ENCODE data around the gene PKNOX1. TPM values are rescaled to one million over a fixed set of nuclear protein-coding genes. Genes with fewer than 3 reads are reported as not detected.

The PKNOX1 gene
- total RNA-seq, 1 experiment from 2014 or later = 12.7 TPM

DNA sequence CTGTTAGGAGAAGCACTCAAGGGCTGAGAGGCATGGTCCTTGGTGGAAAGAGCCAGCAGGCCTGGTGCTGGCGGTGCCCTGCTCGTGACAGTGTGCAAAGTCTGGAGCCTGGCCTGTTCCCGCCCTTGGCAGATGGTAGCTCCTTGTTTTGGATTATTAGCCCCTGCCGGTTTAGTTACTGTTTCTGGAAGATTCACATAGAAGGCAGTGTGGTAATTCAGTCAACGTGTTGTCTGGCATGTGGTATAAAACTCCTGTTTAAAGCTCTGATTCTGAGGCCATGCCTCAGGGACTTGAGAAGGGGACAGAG is 6.8 kb downstream of the PKNOX1 start:
- H3K27ac ChIP-seq (ENCODE audit: low read depth, low read length) = no peak overlapping the region
- DNase-seq (ENCODE audit: low read depth, low spot score) = no peak
- no peak overlapping the region for H2AFZ ChIP-seq (ENCODE audit: low read depth, low read length, poor library complexity, severe bottlenecking)
- H3K4me1 ChIP-seq (ENCODE audit: control insufficient read depth in 1 of 2, insufficient read depth in 2 of 2, low read length in 2 of 2) = peaks cover 4 to 7% of the 10 kb centered on the region in 2 experiments; a peak in 3 of 4 replicates
- H3K27me3 ChIP-seq (ENCODE audit: insufficient read depth, low read length) = no peaks in the 10 kb centered on the region
- ATAC-seq = no peak
- no TSS peak for BruUV-seq (replicated peaks)
- H4K20me1 ChIP-seq (ENCODE audit: insufficient read depth) = no peaks in the 10 kb centered on the region
- TF ChIP-seq RAD21 (IDR thresholded peaks at IDR 0.05; ENCODE audit: low read depth) (no peak), ELF1 (IDR thresholded peaks at IDR 0.05; ENCODE audit: borderline replicate concordance, low read depth) (no peak), SRF (IDR thresholded peaks at IDR 0.05; ENCODE audit: low read depth) (no peak), CEBPB (IDR thresholded peaks at IDR 0.05; ENCODE audit: low read depth) (no peak), JUND (IDR thresholded peaks at IDR 0.05) (no peak)
- TF ChIP-seq, protein P1, sequence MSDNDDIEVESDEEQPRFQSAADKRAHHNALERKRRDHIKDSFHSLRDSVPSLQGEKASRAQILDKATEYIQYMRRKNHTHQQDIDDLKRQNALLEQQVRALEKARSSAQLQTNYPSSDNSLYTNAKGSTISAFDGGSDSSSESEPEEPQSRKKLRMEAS (IDR thresholded peaks at IDR 0.05) = no peak
- H3K9ac ChIP-seq (ENCODE audit: low read length) = no peak overlapping the region
- RAD21 ChIA-PET (ENCODE audit: low non-redundant PET in 1 of 2, low total read pairs in 2 of 2, uncharacterized antibody in 2 of 2, unreplicated experiment in 2 of 2) = no interaction called here
- H3K4me2 ChIP-seq (ENCODE audit: low read length) = no peak overlapping the region
- POLR2A ChIA-PET = no interaction called here
- no peak overlapping the region for H3K4me3 ChIP-seq (replicated peaks in 1 of 2; ENCODE audit: low read depth in 1 of 2, low read length in 2 of 2)
- intact Hi-C loops (cut with micrococcal nuclease) = no loop called here
- CTCF ChIA-PET = no interaction called here
- no peaks in the 10 kb centered on the region for H3K9me2 ChIP-seq (ENCODE audit: insufficient read depth)
- peaks cover 39% of the 10 kb centered on the region for H3K79me2 ChIP-seq (ENCODE audit: insufficient read depth, low read length)
- H3K9me3 ChIP-seq (ENCODE audit: control insufficient read depth in 1 of 2, insufficient read depth in 1 of 2, low read depth in 1 of 2, low read length in 2 of 2) = no peaks in the 10 kb centered on the region
- H3K36me3 ChIP-seq (ENCODE audit: control insufficient read depth in 1 of 2, insufficient read depth in 2 of 2, low read length in 2 of 2) = no peaks in the 10 kb centered on the region

DNA sequence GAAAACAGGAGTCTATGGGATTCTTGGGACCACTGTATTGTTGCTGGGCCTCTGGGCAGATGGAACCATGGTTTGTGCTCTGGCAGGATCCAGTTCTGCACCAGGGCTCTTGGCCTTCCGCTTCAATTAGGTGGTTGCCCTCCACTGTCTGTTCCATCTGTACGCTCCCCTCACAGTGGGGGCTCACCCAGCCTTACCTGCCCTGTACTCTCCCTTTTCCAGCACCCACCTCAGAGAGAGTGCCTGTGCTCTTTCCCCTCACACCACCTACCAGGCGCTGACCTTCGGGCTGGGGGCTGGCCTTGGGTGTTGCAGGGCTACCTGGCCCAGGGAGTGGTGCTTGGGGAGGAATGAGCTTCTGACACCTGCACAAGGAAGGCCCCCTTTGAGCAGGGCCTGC is 7.5 kb downstream of the PKNOX1 start:
- peaks cover 37% of the 10 kb centered on the region for H3K79me2 ChIP-seq (ENCODE audit: insufficient read depth, low read length)
- CTCF ChIA-PET = no interaction called here
- POLR2A ChIA-PET = no interaction called here

More for the DNA sequence above, 7.5 kb downstream of the PKNOX1 start:
- H3K27ac ChIP-seq (ENCODE audit: low read depth, low read length) = no peak overlapping the region
- no peaks in the 10 kb centered on the region for H3K9me2 ChIP-seq (ENCODE audit: insufficient read depth)
- no TSS peak for BruUV-seq (replicated peaks)
- no peak overlapping the region for H3K4me2 ChIP-seq (ENCODE audit: low read length)
- no peaks in the 10 kb centered on the region for H3K36me3 ChIP-seq (ENCODE audit: control insufficient read depth in 1 of 2, insufficient read depth in 2 of 2, low read length in 2 of 2)
- TF ChIP-seq RAD21 (IDR thresholded peaks at IDR 0.05; ENCODE audit: low read depth) (no peak), ZNF274 (IDR thresholded peaks at IDR 0.05; ENCODE audit: low read depth, low read length) (no peak), CBX3 (IDR thresholded peaks at IDR 0.05; ENCODE audit: low read depth) (no peak), EZH2phosphoT487 (IDR thresholded peaks at IDR 0.05; ENCODE audit: borderline replicate concordance) (no peak), CEBPB (IDR thresholded peaks at IDR 0.05; ENCODE audit: low read depth) (no peak), SRF (IDR thresholded peaks at IDR 0.05; ENCODE audit: low read depth) (no peak), TCF7L2 (IDR thresholded peaks at IDR 0.05; ENCODE audit: borderline replicate concordance, extremely low read depth, insufficient read depth, insufficient read length) (no peak), ELF1 (IDR thresholded peaks at IDR 0.05; ENCODE audit: borderline replicate concordance, low read depth) (no peak), POLR2A (IDR thresholded peaks at IDR 0.05; ENCODE audit: borderline replicate concordance, extremely low read depth, insufficient read depth, insufficient read length) (no peak), FOSL1 (IDR thresholded peaks at IDR 0.05; ENCODE audit: low read depth) (no peak)
- TF ChIP-seq, protein P2, sequence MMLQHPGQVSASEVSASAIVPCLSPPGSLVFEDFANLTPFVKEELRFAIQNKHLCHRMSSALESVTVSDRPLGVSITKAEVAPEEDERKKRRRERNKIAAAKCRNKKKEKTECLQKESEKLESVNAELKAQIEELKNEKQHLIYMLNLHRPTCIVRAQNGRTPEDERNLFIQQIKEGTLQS (IDR thresholded peaks at IDR 0.05) = no peak
- TF ChIP-seq, protein P1 (IDR thresholded peaks at IDR 0.05) = no peak
- H3K9me3 ChIP-seq (ENCODE audit: control insufficient read depth in 1 of 2, insufficient read depth in 1 of 2, low read depth in 1 of 2, low read length in 2 of 2) = no peaks in the 10 kb centered on the region
- H2AFZ ChIP-seq (ENCODE audit: low read depth, low read length, poor library complexity, severe bottlenecking) = no peak overlapping the region
- H3K27me3 ChIP-seq (ENCODE audit: insufficient read depth, low read length) = no peaks in the 10 kb centered on the region
- H3K4me3 ChIP-seq (replicated peaks in 1 of 2; ENCODE audit: low read depth in 1 of 2, low read length in 2 of 2) = no peak overlapping the region
- DNase-seq (ENCODE audit: low read depth, low spot score) (no peak), ATAC-seq (no peak)
- intact Hi-C loops (cut with micrococcal nuclease) = no loop called here
- RAD21 ChIA-PET (ENCODE audit: low non-redundant PET in 1 of 2, low total read pairs in 2 of 2, uncharacterized antibody in 2 of 2, unreplicated experiment in 2 of 2) = no interaction called here
- H3K4me1 ChIP-seq (ENCODE audit: control insufficient read depth in 1 of 2, insufficient read depth in 2 of 2, low read length in 2 of 2) = peaks cover 3 to 9% of the 10 kb centered on the region in 2 experiments; a peak in 2 of 4 replicates
- no peak overlapping the region for H3K9ac ChIP-seq (ENCODE audit: low read length)
- no peaks in the 10 kb centered on the region for H4K20me1 ChIP-seq (ENCODE audit: insufficient read depth)

Measured in HCT116 (cell line).